B cell (primary cell): ENCODE results near the gene PTGIR. TPM values are rescaled to one million over a fixed set of nuclear protein-coding genes. Genes with fewer than 3 reads are reported as not detected.

ENCODE experiments used
- ATAC-seq: fragments of 200-7000 bp; cut with Tn5 transposase; one replicate; pipeline ENCODE4 v1.10.0; 2021; ENCODE audit warnings: low read depth, mild to moderate bottlenecking, moderate number of reproducible peaks, moderate library complexity
- CTCF ChIA-PET: fragments of 350-600 bp; sonication (Branson Sonifier 250); formaldehyde crosslinking; loops from one replicate; lab custom pipeline; 2021; ENCODE audit warnings: antibody characterized with exemption, inconsistent platforms; lab: Charles Lee
- POLR2A ChIA-PET: fragments of 350-600 bp; sonication (Branson Sonifier 250); formaldehyde crosslinking; loops from one replicate; lab custom pipeline; 2021; ENCODE audit warnings: antibody characterized with exemption; lab: Charles Lee
- DNase-seq: peaks from one replicate; pipeline ENCODE4 v3.0.0; 2013
- H2AFZ ChIP-seq: 2 replicates; pipeline ENCODE4 v1.6.1; 2012; ENCODE audit warnings: mild to moderate bottlenecking, low read depth, low read length; ENCODE audit not compliant: insufficient read depth, poor library complexity, severe bottlenecking
- H3K27ac ChIP-seq, 2 donors: 1 replicate in 1 of 2; 2 replicates in 1 of 2; pipeline ENCODE4 v1.5.1; 2012 to 2013; ENCODE audit warnings: low read length in 2 of 2, mild to moderate bottlenecking in 2 of 2, moderate library complexity in 1 of 2
- H3K27me3 ChIP-seq, 4 experiments: fragments of 200-600 bp in 1 of 4; sonication (generic) in 1 of 4; replicated peaks in 1 of 4; 1 replicate in 2 of 4; 2 replicates in 2 of 4; pipeline versions ENCODE4 v1.6.1 to v1.7.0; 2013 to 2016; ENCODE audit warnings: low read length in 3 of 4, mild to moderate bottlenecking in 2 of 4, mixed read lengths in 1 of 4, moderate library complexity in 1 of 4; ENCODE audit not compliant: insufficient read depth in 4 of 4, control insufficient read depth in 3 of 4; ENCODE audit errors: control extremely low read depth in 1 of 4
- H3K36me3 ChIP-seq, 2 experiments: replicated peaks in 1 of 2; 1 replicate in 1 of 2; 2 replicates in 1 of 2; pipeline versions ENCODE4 v1.6.1 to v1.7.1; 2013; ENCODE audit warnings: low read length in 1 of 2; ENCODE audit not compliant: insufficient read depth in 2 of 2, control insufficient read depth in 1 of 2; ENCODE audit errors: control extremely low read depth in 1 of 2, extremely low read depth in 1 of 2
- H3K4me1 ChIP-seq, 2 donors: fragments of 200-600 bp in 1 of 2; sonication (generic) in 1 of 2; 1 replicate in 1 of 2; 2 replicates in 1 of 2; pipeline versions ENCODE4 v1.5.1 to v1.6.1; 2013 to 2017; ENCODE audit warnings: low read length in 2 of 2; ENCODE audit not compliant: control insufficient read depth in 2 of 2, insufficient read depth in 2 of 2
- H3K4me2 ChIP-seq: replicated peaks from 2 replicates; pipeline ENCODE3; 2012; ENCODE audit warnings: mild to moderate bottlenecking, low read depth, low read length; ENCODE audit not compliant: poor library complexity, severe bottlenecking
- H3K4me3 ChIP-seq, 5 experiments: fragments of 200-600 bp in 1 of 5; sonication (generic) in 1 of 5; 1 replicate in 3 of 5; 2 replicates in 2 of 5; pipeline versions ENCODE4 v1.5.1 to v1.7.0; 2011 to 2016; ENCODE audit warnings: low read length in 4 of 5, mild to moderate bottlenecking in 4 of 5, low read depth in 2 of 5, control low read depth in 1 of 5, moderate library complexity in 1 of 5; ENCODE audit not compliant: insufficient read depth in 1 of 5; ENCODE audit errors: control extremely low read depth in 1 of 5, extremely low read depth in 1 of 5
- H3K79me2 ChIP-seq: fragments of 200-600 bp; sonication (generic); one replicate; pipeline ENCODE4 v1.6.0; 2016; ENCODE audit warnings: low read length; ENCODE audit not compliant: control insufficient read depth, insufficient read depth
- H3K9ac ChIP-seq: fragments of 200-600 bp; sonication (generic); 2 replicates; pipeline ENCODE4 v1.6.1; 2017; ENCODE audit warnings: mild to moderate bottlenecking, low read length, moderate library complexity
- H3K9me3 ChIP-seq, 3 donors: one replicate each; pipeline versions ENCODE4 v1.6.1 to v1.7.1; 2013; ENCODE audit warnings: low read length in 2 of 3; ENCODE audit not compliant: control insufficient read depth in 2 of 3, insufficient read depth in 1 of 3; ENCODE audit errors: control extremely low read depth in 1 of 3
- H4K20me1 ChIP-seq: 2 replicates; pipeline ENCODE4 v1.6.0; 2012; ENCODE audit warnings: mild to moderate bottlenecking, low read length; ENCODE audit not compliant: insufficient read depth, control insufficient read depth, poor library complexity, severe bottlenecking
- H3K27ac Mint-ChIP-seq: one replicate; pipeline ENCODE4 v1.8.0; 2021; ENCODE audit warnings: mixed read lengths
- H3K27me3 Mint-ChIP-seq: one replicate; pipeline ENCODE4 v1.8.0; 2021; ENCODE audit warnings: mixed read lengths
- H3K4me1 Mint-ChIP-seq: one replicate; pipeline ENCODE4 v1.8.0; 2021; ENCODE audit warnings: mixed read lengths
- H3K4me3 Mint-ChIP-seq: one replicate; pipeline ENCODE4 v1.8.0; 2021; ENCODE audit warnings: mixed read lengths
- H3K9me3 Mint-ChIP-seq: one replicate; pipeline ENCODE4 v1.8.0; 2022; ENCODE audit warnings: mixed read lengths; ENCODE audit not compliant: insufficient read depth
- CTCF ChIP-seq: fragments of 200-600 bp; IDR thresholded peaks from one replicate; pipeline ENCODE4 v1.8.0; 2022; ENCODE audit warnings: antibody characterized with exemption, mild to moderate bottlenecking
- EZH2 ChIP-seq: IDR thresholded peaks from 2 replicates; pipeline ENCODE4 v1.6.1; 2012; ENCODE audit warnings: borderline replicate concordance, low read depth, mild to moderate bottlenecking, moderate library complexity, low read length; ENCODE audit not compliant: insufficient read depth, poor library complexity, severe bottlenecking
- WGBS: methylation state at CpG from one replicate; pipeline ENCODE4 v1.1.5; 2013; ENCODE audit warnings: missing lambda C conversion rate; ENCODE audit not compliant: insufficient coverage; 5-methylcytosine and 5-hydroxymethylcytosine counted together
- intact Hi-C: fragments of 100-400 bp; cut with micrococcal nuclease; formaldehyde crosslinking; loops from one replicate; pipeline ENCODE4 v1.10.0; 2022
- polyA plus RNA-seq: library from polyadenylated mRNA; depleted of rRNA; stranded (reverse); fragments of >200 nt; gene quantifications from 2 replicates; pipeline ENCODE4 v1.2.3, GENCODE V29; 2012
- total RNA-seq, 2 donors: library from RNA; stranded (reverse); fragments of 120-200 nt in 1 of 2; gene quantifications; 1 replicate in 1 of 2; 2 replicates in 1 of 2; pipeline versions ENCODE4 v1.2.3 to v1.2.4, GENCODE V29; 2013 to 2022

The PTGIR gene
- total and polyA plus RNA-seq, 2 donors (not counting 1 experiment from before 2014, with no cell fraction given), result 1.9 to 2.1 TPM

GRCh38 chr19:46603752-46604231, 21.1 kb downstream of the PTGIR start:
- H4K20me1 ChIP-seq, result peaks cover 73% of the 10 kb centered on the region
- H3K79me2 ChIP-seq, result peaks cover 34% of the 10 kb centered on the region
- WGBS, result 93% methylated on average over 8 of the region's 9 CpGs
- no peak overlapping the region for H3K4me3 ChIP-seq
- Mint-ChIP-seq H3K4me3 (no peak overlapping the region), H3K9me3 (peaks cover 2% of the 10 kb centered on the region), H3K27me3 (no peaks in the 10 kb centered on the region), H3K27ac (peak overlapping the region; percentile 53), H3K4me1 (peaks cover 31% of the 10 kb centered on the region)
- CTCF ChIA-PET, result interaction anchor here (5.2 to 6.6 kb wide), 2 partner anchors 11 to 59 kb away, joined by 55 to 92 read pairs; partner anchors contain the start of gene DACT3
- DNase-seq (no peak), ATAC-seq (no peak)
- no peaks in the 10 kb centered on the region for H3K27me3 ChIP-seq
- H3K4me2 ChIP-seq, result no peak overlapping the region
- H3K36me3 ChIP-seq, result peaks cover 0 to 40% of the 10 kb centered on the region in 2 experiments
- POLR2A ChIA-PET, result no interaction called here
- peaks cover 0 to 10% (median 5%) of the 10 kb centered on the region in 3 donors for H3K9me3 ChIP-seq
- H3K4me1 ChIP-seq, result peaks cover 19 to 30% of the 10 kb centered on the region in 2 donors
- no peak overlapping the region for H2AFZ ChIP-seq
- H3K9ac ChIP-seq, result no peak overlapping the region
- TF ChIP-seq CTCF (no peak), EZH2 (no peak)
- intact Hi-C loops, result loop anchor here (5.0 kb wide), 3 partner anchors 444 to 1759 kb away; partner anchors contain the start of genes SYNGR4, TMEM143 and TMEM160
- H3K27ac ChIP-seq, result no peak overlapping the region

GRCh38 chr19:46603195-46603637, 21.7 kb downstream of the PTGIR start:
- DNase-seq, result no peak
- peaks cover 31% of the 10 kb centered on the region for H3K4me1 Mint-ChIP-seq
- ATAC-seq, result no peak
- Histone ChIP-seq H3K9ac (no peak overlapping the region), H3K4me1 (peaks cover 19 to 30% of the 10 kb centered on the region in 2 donors), H3K79me2 (peaks cover 34% of the 10 kb centered on the region), H3K4me3 (no peak overlapping the region), H3K9me3 (peaks cover 1 to 11% (median 10%) of the 10 kb centered on the region in 3 donors), H4K20me1 (peaks cover 67% of the 10 kb centered on the region), H2AFZ (no peak overlapping the region), H3K27me3 (no peaks in the 10 kb centered on the region), H3K4me2 (peak overlapping the region; percentile 100), H3K27ac (no peak overlapping the region), H3K36me3 (peaks cover 0 to 35% of the 10 kb centered on the region in 2 experiments)
- intact Hi-C loops, result loop anchor here (5.0 kb wide), 3 partner anchors 444 to 1759 kb away; partner anchors contain the start of genes SYNGR4, TMEM143 and TMEM160
- H3K4me3 Mint-ChIP-seq, result peak overlapping the region; percentile 61
- CTCF ChIA-PET, result interaction anchor here (5.2 to 6.6 kb wide), 2 partner anchors 12 to 59 kb away, joined by 55 to 92 read pairs; partner anchors contain the start of gene DACT3
- TF ChIP-seq EZH2 (no peak), CTCF (no peak)
- no peaks in the 10 kb centered on the region for H3K27me3 Mint-ChIP-seq
- POLR2A ChIA-PET, result no interaction called here
- H3K27ac Mint-ChIP-seq, result peak overlapping the region; percentile 53
- peaks cover 8% of the 10 kb centered on the region for H3K9me3 Mint-ChIP-seq
- WGBS, result no CpG with 5 or more reads among the region's 2 CpGs
